ENCODE measurements around the gene EGLN3.

DNA sequence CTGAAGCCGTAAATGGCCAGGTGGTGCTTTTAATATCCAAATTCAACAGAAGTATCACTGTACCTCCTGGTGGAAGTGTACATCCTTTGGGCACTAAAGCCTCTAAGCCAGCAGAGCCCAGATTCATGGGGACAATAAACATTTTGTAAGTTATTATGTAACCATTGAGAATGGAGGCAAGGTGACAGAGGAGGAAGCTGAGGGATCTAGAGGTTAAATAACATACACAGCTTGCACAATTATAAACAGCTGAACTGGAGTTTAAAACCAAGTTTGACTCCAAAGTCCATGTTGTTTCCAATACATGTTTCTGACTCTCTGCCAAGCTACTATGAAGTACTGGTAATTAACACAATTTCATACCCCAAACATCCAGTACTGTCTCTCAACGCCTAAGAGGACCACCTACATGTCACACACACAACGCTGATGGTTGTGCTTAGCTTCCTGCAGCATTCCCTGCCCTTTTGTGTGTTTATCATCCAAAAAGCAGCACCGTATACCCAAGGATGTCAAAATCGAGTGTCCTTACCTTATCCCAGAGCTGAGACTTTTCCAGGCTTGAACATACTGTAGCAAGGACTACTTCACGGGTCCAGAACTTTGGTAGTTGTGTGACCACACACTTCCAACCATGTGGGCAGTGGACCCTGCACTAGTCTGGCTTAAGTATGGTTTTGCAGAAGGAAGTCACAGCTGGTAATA is 41.3 kb downstream of the EGLN3 start:
- TF ChIP-seq, protein P1, sequence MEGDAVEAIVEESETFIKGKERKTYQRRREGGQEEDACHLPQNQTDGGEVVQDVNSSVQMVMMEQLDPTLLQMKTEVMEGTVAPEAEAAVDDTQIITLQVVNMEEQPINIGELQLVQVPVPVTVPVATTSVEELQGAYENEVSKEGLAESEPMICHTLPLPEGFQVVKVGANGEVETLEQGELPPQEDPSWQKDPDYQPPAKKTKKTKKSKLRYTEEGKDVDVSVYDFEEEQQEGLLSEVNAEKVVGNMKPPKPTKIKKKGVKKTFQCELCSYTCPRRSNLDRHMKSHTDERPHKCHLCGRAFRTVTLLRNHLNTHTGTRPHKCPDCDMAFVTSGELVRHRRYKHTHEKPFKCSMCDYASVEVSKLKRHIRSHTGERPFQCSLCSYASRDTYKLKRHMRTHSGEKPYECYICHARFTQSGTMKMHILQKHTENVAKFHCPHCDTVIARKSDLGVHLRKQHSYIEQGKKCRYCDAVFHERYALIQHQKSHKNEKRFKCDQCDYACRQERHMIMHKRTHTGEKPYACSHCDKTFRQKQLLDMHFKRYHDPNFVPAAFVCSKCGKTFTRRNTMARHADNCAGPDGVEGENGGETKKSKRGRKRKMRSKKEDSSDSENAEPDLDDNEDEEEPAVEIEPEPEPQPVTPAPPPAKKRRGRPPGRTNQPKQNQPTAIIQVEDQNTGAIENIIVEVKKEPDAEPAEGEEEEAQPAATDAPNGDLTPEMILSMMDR (IDR thresholded peaks at IDR 0.05; ENCODE audit: borderline replicate concordance, extremely low read depth, low read length, poor library complexity, severe bottlenecking), result no peak
- no peak for TF ChIP-seq EZH2 (IDR thresholded peaks at IDR 0.05; ENCODE audit: borderline replicate concordance, low read depth, low read length, severe bottlenecking)
